GM06990 (cell line): ENCODE measurements around the gene DNASE2B.

Experiments
- DNase-seq: peaks from one replicate; pipeline ENCODE4 v3.0.0-alpha.2; 2011; ENCODE audit not compliant: insufficient read length; ENCODE audit errors: extremely low read depth
- H3K27me3 ChIP-seq: replicated peaks from 2 replicates; pipeline ENCODE4 v1.6.0; 2011; ENCODE audit warnings: low read length; ENCODE audit not compliant: control insufficient read depth, insufficient read depth
- H3K36me3 ChIP-seq: 2 replicates; pipeline ENCODE4 v1.5.1; 2011; ENCODE audit warnings: low read length; ENCODE audit not compliant: control insufficient read depth, insufficient read depth
- H3K4me3 ChIP-seq: replicated peaks from 2 replicates; pipeline ENCODE4 v1.5.1; 2011; ENCODE audit warnings: low read depth, mild to moderate bottlenecking, control low read depth, low read length
- CTCF ChIP-seq: IDR thresholded peaks from 2 replicates; pipeline ENCODE4 v1.5.1; 2011; ENCODE audit warnings: low read length, control low read depth, mild to moderate bottlenecking, inconsistent platforms; ENCODE audit not compliant: insufficient read depth, poor library complexity, severe bottlenecking

DNASE2B gene

DNA sequence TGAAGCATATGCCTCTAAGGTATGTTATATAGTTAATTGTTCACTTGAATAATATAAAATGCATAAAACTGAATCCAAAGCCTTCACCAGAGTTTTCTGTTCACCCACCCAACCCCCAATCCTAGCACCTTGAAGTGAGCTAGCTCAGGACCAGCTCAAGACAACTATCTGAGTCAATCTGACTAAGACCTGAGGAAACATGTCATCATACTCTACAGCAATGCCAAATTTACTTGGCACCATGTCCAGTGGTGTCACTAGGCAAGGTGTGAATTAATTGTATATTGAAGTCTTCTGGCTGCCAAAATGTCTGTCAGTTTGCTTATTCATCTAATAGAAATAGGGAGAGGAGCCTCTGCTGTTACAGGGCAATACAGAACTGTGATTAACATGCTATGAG, 3.8 kb downstream of the DNASE2B start:
- no peaks in the 10 kb centered on the region for H3K27me3 ChIP-seq
- DNase-seq, result no peak
- no peak overlapping the region for H3K4me3 ChIP-seq
- no peaks in the 10 kb centered on the region for H3K36me3 ChIP-seq
- no peak for TF ChIP-seq CTCF

DNA sequence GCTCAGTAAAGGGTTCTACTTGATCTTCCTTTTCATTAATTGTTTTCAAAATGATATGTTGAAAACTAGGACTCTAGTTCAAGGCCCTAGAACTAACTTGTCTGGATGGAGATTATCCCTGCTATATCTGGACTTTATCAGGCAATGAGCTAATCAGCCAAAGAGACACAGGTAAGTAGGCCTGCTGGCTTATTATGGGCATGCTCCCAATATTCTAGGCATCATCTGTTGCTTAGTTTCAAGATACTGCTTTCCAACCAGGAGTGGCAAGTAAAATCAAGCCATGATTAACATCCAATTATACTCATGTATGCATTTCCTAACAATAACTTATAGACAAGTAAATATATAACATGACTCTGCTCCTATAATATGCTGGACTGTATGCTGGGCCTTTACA, 4.2 kb downstream of the DNASE2B start:
- no peaks in the 10 kb centered on the region for H3K36me3 ChIP-seq
- H3K4me3 ChIP-seq, result no peak overlapping the region
- no peak for TF ChIP-seq CTCF
- DNase-seq, result no peak
- no peaks in the 10 kb centered on the region for H3K27me3 ChIP-seq

- DNase-seq, result no peak
- no peaks in the 10 kb centered on the region for H3K27me3 ChIP-seq
- H3K4me3 ChIP-seq, result no peak overlapping the region
- TF ChIP-seq CTCF, result no peak
- no peaks in the 10 kb centered on the region for H3K36me3 ChIP-seq
These were observed 5.1 kb downstream of the DNASE2B start for GRCh38 chr1:84403347-84403746.

GRCh38 chr1:84406346-84406861, 8.1 kb downstream of the DNASE2B start:
- H3K36me3 ChIP-seq, result no peaks in the 10 kb centered on the region
- no peak overlapping the region for H3K4me3 ChIP-seq
- DNase-seq, result no peak
- no peak for TF ChIP-seq CTCF
- no peaks in the 10 kb centered on the region for H3K27me3 ChIP-seq

DNA sequence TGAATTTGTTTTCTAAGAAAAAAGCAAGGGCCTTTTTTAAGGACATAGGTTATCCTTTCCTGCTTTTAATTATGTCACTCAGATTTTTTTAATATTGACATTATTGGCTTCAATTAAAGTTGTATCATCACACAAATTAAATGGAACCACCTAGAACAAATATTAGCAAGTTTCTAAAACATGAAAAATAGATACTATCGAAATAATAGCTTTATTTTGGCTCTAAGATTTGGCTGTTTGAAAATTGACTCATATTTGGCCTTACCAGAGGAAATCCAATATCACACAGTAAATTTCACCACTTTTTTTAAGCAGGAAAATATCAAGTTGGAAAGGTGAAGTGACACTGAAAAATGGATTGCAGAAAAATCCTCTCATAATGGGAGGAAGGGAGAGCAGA, 9.2 kb downstream of the DNASE2B start:
- TF ChIP-seq CTCF, result no peak
- no peak for DNase-seq
- Histone ChIP-seq H3K4me3 (no peak overlapping the region), H3K36me3 (no peaks in the 10 kb centered on the region), H3K27me3 (no peaks in the 10 kb centered on the region)

DNA sequence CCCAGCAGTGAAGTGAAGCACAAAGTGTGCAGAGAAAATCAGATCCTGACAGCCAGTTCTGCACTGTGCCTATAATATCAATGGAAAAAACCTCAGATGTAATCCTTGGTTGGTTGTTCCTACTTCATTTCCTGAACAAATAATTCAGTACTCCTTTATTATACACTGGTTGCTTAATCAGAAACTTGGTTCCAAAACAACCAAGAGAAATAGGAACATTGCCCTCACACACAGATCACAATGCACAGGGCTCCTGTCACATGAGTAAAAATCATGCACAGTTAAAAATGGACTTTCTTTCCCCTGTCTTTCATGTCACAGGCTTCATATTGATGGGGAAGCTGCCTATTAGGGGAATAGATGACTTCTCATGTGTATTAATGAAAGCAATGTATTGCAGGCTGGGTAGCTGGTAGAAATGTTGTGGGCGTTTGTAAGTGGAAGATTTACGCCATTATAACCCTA, 9.7 kb downstream of the DNASE2B start:
- no peak for TF ChIP-seq CTCF
- Histone ChIP-seq H3K27me3 (no peaks in the 10 kb centered on the region), H3K36me3 (no peaks in the 10 kb centered on the region), H3K4me3 (no peak overlapping the region)
- no peak for DNase-seq
